Ammon's horn (tissue), 1 donor: ENCODE measurements around the gene ZDHHC14.
"Not testable (repeated sequence)": the region's sequence is repeated elsewhere in the genome, so short reads cannot be mapped to it uniquely, and the experiment has no call there.

Source experiments
- DNase-seq: peaks from one replicate; pipeline ENCODE4 v3.0.0-alpha.2; 2016; ENCODE audit warnings: low spot score

ZDHHC14 gene

DNA sequence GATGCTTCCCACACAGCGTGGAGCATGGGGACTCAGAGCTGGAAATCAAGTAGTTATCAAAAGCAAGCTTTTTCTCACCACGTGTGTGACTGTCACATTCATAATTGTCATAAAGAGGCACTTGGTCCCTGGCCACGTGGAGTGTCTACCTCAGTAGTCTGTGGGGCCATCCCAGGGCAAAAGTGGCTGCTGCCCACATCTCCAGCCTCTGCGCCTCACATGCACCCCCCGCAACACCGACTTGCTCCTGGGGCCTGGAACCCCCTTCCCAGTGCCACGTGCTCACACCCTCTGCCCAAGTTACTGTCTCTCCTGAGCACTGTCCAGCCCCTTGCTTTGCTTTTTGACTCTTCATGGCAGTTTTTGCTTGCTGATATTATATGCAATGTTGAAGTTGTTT is 308.9 kb downstream of the ZDHHC14 start:
- no peak for DNase-seq

GRCh38 chr6:157690441-157691210 is 309.6 kb downstream of the ZDHHC14 start:
- peak; percentile 56 for DNase-seq

DNA sequence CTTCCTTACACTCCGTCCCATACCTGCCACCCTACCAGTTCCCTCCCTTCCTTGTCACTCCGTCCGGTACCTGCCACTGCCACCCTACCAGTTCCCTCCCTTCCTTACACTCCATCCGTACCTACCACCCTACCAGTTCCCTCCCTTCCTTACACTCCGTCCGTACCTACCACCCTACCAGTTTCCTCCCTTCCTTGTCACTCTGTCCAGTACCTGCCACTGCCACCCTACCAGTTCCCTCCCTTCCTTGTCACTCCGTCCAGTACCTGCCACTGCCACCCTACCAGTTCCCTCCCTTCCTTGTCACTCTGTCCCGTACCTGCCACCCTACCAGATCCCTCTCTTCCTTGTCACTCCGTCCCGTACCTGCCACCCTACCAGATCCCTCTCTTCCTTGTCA is 310.6 kb downstream of the ZDHHC14 start:
- DNase-seq, result not testable (repeated sequence)

DNA sequence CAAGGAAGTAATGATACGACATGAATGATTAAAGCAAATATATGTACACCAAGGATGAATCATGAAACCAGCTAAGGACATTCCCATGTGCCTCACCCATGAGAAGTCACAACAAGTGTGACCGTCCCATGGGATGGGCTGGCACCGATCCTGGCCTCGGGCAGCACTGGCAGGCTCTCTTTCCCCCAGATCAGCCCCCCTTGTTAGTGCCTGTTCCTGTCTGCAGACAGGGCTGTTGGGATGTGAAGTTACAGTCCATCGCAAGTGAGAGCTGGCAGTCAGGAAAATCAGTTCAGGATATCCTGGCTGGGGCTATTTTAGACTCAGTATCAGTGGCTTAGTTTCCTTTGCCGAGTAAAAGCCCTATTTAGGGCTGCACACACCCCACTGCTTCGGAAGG is 312.9 kb downstream of the ZDHHC14 start:
- DNase-seq, result no peak

DNA sequence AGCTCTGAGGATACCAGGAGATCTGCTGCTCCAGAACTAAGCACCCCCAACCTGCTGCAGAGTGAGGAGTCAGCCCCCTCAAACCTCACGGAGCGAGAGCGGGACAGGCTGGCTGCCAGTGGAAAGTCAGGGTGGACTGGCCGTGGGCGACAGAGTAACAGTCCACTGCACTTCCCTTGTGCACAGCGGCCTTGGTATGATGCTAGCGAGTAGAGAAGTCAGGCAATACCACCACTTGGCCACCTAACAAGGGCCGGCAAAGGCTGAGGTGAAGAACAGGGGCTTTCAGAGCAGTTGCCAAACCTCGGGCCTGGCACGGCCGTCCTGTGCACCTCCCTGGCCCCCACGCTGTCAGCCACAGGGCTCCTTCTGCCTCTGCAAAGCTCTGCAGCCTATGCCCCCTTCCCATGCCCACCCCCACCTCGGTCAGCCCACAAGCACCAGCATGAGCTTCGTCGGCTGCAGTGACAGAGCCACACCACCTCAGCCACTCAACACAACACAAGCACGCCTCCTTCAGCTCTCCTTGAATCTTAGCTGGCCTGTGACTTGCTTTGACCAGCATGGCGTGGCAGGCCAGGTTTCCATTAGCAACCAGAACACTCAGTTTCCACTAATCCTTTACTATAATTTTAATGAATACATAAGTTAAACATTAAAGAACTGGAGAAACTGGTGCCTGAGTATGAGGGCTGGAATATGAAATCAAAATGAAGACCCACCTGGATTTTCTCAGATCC is 314.5 kb downstream of the ZDHHC14 start:
- no peak for DNase-seq

GRCh38 chr6:157699777-157700636 is 319.0 kb downstream of the ZDHHC14 start:
- DNase-seq, result no peak

- not testable (repeated sequence) for DNase-seq
Measured at GRCh38 chr6:157706351-157706750, 325.4 kb downstream of the ZDHHC14 start.

- DNase-seq, result no peak
Measured at GRCh38 chr6:157706883-157707282, 325.9 kb downstream of the ZDHHC14 start.

DNA sequence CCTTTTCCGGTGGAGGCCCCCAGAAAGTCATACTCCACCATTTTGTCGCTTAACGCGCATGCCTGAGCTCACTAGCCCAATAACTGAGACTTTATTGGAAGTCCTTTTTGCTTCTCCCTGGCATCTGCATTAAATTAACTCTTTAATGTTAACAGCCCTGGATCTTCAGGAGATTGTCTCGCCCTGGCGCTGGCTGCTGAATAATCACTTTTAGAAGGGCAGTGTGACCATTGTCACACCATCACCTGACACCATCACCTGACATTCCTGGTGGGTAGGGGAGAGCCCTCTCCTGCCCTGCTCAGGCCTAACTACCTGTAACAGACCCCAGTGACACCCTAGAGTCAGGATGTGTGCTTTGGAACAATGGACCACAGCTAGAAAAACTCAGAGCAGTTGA is 326.6 kb downstream of the ZDHHC14 start:
- DNase-seq, result no peak

DNA sequence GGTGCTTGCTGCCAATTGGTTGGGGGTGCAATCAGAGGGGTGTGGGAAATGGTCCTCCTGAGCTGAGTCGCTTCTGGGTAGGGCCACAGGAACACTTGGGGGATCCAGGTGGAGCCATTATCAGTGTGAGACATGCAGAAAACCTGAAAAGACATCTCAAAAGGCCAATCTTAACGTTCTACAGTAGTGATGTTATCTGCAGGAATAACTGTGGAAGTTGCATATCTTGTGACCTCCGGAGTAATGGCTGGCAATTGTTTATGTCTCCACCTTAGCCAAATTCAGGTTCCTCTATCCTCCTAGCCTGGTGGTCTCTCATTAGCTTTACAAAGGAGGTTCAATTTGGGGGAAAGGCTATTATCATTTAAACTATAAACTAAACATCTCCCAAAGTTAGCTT is 327.2 kb downstream of the ZDHHC14 start:
- no peak for DNase-seq

GRCh38 chr6:157708933-157709332 is 327.9 kb downstream of the ZDHHC14 start:
- no peak for DNase-seq

DNA sequence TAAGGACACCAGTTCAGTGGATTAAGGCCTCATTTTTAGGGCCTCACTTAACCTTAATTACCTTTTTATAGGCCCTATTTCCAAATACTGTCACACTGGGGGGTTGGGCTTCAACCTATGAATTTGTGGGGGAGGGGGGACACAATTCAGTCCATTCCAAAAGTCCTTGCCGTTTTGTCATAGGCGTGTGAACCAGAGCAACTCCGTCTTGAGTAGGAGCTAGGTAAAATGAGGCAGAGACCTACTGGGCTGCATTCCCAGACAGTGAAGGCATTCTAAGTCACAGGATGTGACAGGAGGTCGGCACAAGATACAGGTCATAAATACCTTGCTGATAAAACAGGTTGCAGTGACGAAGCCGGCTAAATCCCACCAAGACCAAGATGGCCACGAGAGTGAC is 328.6 kb downstream of the ZDHHC14 start:
- no peak for DNase-seq

- DNase-seq, result no peak
Measured at GRCh38 chr6:157710604-157711003, 329.6 kb downstream of the ZDHHC14 start.

GRCh38 chr6:157711060-157711459 is 330.1 kb downstream of the ZDHHC14 start:
- no peak for DNase-seq

DNA sequence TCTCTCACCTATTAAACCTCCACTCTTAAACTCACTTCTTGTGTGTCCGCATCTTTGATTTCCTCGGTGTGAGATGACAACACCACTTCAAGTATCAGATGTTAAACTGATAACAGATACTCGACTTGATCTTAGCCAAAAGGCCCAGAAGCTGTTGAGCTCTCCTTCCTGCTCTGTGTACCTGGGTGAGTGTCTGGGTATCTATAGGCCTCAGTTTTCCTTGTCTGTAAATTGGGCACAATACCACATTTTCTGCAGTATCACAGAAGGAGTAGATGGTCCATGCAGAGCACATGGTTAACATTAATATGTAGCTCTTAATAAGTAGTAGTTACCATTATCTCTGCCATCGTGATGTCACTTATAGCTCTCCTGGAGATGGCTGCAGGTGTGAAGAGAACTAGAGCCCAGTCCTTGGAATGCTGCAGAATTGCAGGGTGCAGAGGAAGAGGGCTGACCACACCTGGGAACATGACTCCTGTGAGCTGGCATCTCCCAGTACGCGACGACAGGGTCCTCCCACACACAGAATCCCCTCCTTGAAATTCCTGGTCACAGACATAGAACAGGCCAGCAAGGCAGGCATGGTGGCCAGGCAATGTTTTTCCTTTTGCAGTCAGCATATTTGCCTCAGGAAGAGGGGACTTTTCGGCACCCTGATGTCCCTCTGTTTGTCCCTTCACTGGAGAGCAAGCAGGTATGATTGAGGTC is 331.8 kb downstream of the ZDHHC14 start:
- no peak for DNase-seq

GRCh38 chr6:157713451-157714152 is 332.6 kb downstream of the ZDHHC14 start:
- DNase-seq, result no peak

GRCh38 chr6:157714153-157714490 is 333.1 kb downstream of the ZDHHC14 start:
- DNase-seq, result no peak

DNA sequence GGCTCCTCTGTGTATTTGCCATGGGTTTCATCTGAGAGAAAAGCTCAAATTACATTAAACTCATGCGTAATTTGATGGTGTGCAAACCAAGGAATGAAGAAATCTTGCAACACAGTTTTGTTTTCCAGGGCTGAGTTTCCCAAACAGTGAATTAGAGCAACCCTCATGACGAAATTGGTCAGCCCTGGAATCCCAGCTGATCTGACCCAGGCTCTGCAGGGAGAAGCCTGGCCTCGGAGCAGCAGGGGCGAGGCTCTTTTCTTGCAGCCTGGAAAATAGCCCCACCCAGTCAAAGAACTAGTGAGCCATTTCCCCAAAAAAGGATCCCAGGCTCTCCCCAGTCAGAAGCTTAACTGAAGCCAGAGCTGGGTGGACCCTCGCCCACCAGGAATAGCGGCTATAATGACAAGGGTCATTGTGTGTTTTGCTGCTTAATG is 334.8 kb downstream of the ZDHHC14 start:
- no peak for DNase-seq

- DNase-seq, result no peak
Measured at GRCh38 chr6:157716251-157716995, 335.4 kb downstream of the ZDHHC14 start.

- no peak for DNase-seq
Measured at GRCh38 chr6:157717340-157717748, 336.4 kb downstream of the ZDHHC14 start.
